ENCODE data around the gene C3orf22. TPM values are rescaled to one million over a fixed set of nuclear protein-coding genes. Genes with fewer than 3 reads are reported as not detected.

The C3orf22 gene
- total RNA-seq, 4 donors from 2014 or later: not detected

DNA sequence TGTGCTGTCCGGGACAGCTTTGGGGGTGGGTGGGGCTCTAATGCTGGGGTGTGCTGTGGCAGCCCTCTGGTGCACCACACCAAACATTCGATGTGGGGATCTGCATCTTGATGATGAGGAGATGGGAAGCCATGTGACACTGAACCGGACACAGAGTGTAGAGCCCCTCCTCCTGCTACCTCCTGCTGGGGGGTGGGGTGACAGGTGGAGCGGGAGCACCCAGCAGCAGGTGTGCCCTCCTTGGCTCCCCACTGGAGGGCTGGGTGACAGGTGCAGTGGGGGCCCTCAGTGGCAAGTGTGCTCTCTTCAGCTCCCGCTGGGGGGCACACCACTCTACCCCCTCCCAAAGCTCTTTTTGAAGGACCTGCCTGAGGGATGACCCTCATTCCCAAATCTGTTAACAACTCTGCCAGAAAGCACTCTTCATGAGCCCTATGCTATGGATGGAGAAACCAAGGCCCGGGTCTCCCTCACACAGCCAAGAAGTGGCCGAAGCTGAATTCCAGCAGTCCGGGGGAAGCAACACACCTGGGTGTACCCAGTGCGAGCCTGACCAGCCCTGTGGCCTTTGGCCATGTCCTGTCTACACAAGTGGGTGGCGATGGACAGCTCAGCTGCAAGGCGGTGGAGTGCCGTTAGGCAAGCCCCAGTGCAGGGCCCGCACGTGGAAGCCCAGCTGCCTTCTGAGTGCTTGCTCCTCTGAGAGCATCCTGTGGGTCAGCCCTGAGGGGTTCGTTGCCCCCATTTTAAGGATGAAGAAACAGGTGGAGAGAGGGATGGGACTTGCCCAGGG, 40.5 kb downstream of the C3orf22 start:
- ATAC-seq: no peak
- Histone ChIP-seq H3K36me3 (no peaks in the 10 kb centered on the region), H3K4me1 (no peaks in the 10 kb centered on the region), H3K27ac (no peak overlapping the region), H3K27me3 (peaks cover 24% of the 10 kb centered on the region), H3K4me3 (no peak overlapping the region), H3K9me3 (no peaks in the 10 kb centered on the region)
- TF ChIP-seq, protein P1, sequence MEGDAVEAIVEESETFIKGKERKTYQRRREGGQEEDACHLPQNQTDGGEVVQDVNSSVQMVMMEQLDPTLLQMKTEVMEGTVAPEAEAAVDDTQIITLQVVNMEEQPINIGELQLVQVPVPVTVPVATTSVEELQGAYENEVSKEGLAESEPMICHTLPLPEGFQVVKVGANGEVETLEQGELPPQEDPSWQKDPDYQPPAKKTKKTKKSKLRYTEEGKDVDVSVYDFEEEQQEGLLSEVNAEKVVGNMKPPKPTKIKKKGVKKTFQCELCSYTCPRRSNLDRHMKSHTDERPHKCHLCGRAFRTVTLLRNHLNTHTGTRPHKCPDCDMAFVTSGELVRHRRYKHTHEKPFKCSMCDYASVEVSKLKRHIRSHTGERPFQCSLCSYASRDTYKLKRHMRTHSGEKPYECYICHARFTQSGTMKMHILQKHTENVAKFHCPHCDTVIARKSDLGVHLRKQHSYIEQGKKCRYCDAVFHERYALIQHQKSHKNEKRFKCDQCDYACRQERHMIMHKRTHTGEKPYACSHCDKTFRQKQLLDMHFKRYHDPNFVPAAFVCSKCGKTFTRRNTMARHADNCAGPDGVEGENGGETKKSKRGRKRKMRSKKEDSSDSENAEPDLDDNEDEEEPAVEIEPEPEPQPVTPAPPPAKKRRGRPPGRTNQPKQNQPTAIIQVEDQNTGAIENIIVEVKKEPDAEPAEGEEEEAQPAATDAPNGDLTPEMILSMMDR (IDR thresholded peaks at IDR 0.05): no peak
- TF ChIP-seq POLR2AphosphoS5 (IDR thresholded peaks at IDR 0.05): no peak
- TF ChIP-seq POLR2A (IDR thresholded peaks at IDR 0.05): no peak
- TF ChIP-seq EP300 (IDR thresholded peaks at IDR 0.05): no peak
- 74% methylated on average over 3 of the region's 15 CpGs; no CpG with 5 or more reads in 1 of the 2 donors for WGBS, 2 donors (ENCODE audit: low coverage in 1 of 2)

DNA sequence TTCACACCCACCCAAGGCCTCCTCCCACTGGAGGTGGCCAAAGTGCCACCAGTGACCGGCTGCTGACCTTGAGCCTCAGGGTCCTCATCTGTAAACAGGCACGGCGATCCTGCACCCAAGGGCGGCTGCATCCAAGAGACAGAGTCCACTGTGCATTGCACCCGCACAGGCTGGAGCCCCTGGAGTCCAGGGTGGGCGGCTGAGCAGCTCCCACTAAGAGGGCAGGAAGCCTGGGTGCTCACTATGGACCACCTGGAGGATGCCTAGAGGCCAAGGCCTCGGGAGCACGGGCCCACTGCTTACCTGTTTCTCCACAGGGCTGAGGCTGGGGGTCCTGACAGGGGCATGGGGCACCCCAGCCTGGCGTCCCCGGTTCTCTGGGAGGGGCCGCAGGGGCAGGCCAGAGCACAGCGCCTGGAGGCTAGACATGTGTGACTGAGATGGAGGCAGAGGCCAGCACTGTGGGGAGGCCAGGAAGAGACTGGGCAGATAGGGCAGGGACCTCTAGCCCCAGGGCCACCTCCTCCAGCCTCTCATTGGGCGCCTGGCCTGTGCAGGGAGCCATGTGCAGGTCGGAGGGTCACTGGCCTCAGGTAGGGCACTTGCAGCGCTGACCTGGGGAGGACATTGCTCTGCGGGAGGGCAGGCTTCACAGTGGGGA, 41.3 kb downstream of the C3orf22 start, which contains the start of gene UROC1:
UROC1 (minus strand) TSS at position 483 of the 661 bp plus-strand sequence; CDS start at position 429, 54 bp downstream.
- no CpG with 5 or more reads among the region's 16 CpGs for WGBS, 2 donors (ENCODE audit: low coverage in 1 of 2)
- no peaks in the 10 kb centered on the region for H3K9me3 ChIP-seq
- H3K4me3 ChIP-seq: no peak within 1 kb of the TSS
- H3K27ac ChIP-seq: no peak within 1 kb of the TSS
- peaks cover 20% of the 10 kb centered on the region for H3K27me3 ChIP-seq
- TF ChIP-seq POLR2AphosphoS5 (IDR thresholded peaks at IDR 0.05) (no peak), POLR2A (IDR thresholded peaks at IDR 0.05) (no peak), EP300 (IDR thresholded peaks at IDR 0.05) (no peak)
- TF ChIP-seq, protein P1 (IDR thresholded peaks at IDR 0.05): no peak
- ATAC-seq: no peak
- no peaks in the 10 kb centered on the region for H3K4me1 ChIP-seq
- H3K36me3 ChIP-seq: no peaks in the 10 kb centered on the region

DNA sequence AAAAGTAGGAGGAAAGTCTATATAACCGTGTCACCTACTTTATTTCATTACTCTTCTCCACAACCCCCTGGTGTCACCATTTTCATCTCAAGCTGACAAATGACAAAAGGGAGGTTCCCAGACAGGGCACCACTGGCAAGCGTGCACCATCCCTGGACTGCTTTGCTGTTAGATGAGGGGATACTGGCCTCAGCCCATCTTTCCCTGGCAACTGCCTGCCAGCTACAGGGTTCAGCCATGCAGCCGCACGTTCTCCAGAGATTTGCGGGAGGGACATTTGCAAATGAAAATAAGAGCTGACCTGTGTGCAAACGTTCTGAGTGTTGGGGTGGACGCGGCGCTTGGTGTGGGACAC, 41.8 kb downstream of the C3orf22 start:
- Histone ChIP-seq H3K27ac (no peak overlapping the region), H3K9me3 (no peaks in the 10 kb centered on the region), H3K27me3 (peaks cover 20% of the 10 kb centered on the region), H3K4me3 (no peak overlapping the region), H3K4me1 (no peaks in the 10 kb centered on the region), H3K36me3 (no peaks in the 10 kb centered on the region)
- no peak for ATAC-seq
- no peak for TF ChIP-seq POLR2AphosphoS5 (IDR thresholded peaks at IDR 0.05)
- TF ChIP-seq, protein P1 (IDR thresholded peaks at IDR 0.05): no peak
- TF ChIP-seq EP300 (IDR thresholded peaks at IDR 0.05): no peak
- TF ChIP-seq POLR2A (IDR thresholded peaks at IDR 0.05): no peak
- WGBS, 2 donors (ENCODE audit: low coverage in 1 of 2): 81% methylated on average over 6 of the region's 9 CpGs; no CpG with 5 or more reads in 1 of the 2 donors

DNA sequence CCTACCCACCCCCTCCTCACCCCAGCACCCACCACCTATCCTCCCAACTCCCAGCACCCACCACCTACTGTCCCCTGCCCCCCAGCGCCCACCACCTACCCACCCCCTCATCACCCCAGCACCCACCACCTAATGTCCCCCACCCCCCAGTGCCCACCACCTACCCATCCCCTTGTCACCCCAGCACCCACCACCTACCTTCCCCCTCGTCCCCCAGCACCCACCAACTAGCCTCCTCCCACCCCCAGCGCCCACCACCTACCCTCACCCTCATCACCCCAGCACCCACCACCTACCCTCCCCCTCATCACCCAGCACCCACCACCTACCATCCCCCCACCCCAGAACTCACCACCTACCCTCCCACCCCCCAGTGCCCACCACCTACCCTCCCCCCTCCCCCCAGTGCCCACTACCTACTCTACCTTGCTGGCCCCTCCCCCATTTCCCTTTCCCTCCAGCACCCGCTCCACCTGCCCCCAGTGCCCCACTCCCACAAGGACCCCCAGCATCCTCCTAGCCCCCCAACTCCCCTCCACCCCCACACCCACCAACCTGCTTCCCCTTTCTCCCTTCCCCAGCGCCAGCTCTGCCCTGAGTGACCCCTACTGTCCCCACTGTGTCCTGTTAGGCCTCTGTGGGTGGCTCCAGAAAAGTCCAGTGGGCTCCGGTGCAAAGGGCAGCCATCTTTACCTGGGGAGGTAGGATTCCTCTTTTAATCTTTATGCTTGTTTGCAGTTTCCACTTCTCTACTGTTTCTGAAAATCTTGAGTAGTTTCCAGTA, 42.4 kb downstream of the C3orf22 start:
- Histone ChIP-seq H3K36me3 (no peaks in the 10 kb centered on the region), H3K9me3 (no peaks in the 10 kb centered on the region), H3K4me3 (no peak overlapping the region), H3K27ac (no peak overlapping the region), H3K4me1 (no peaks in the 10 kb centered on the region), H3K27me3 (peaks cover 20% of the 10 kb centered on the region)
- no peak for TF ChIP-seq POLR2A (IDR thresholded peaks at IDR 0.05)
- TF ChIP-seq, protein P1 (IDR thresholded peaks at IDR 0.05): no peak
- TF ChIP-seq POLR2AphosphoS5 (IDR thresholded peaks at IDR 0.05): no peak
- no peak for TF ChIP-seq EP300 (IDR thresholded peaks at IDR 0.05)
- no peak for ATAC-seq
- WGBS, 2 donors (ENCODE audit: low coverage in 1 of 2): 60% methylated on average over 1 of the region's 6 CpGs; no CpG with 5 or more reads in 1 of the 2 donors

All from gastroesophageal sphincter (tissue), 4 donors.